ENCODE results near the gene TUBA4B. TPM values are rescaled to one million over a fixed set of nuclear protein-coding genes. Genes with fewer than 3 reads are reported as not detected.

TUBA4B gene
- total RNA-seq, 1 donor from 2014 or later: not detected

DNA sequence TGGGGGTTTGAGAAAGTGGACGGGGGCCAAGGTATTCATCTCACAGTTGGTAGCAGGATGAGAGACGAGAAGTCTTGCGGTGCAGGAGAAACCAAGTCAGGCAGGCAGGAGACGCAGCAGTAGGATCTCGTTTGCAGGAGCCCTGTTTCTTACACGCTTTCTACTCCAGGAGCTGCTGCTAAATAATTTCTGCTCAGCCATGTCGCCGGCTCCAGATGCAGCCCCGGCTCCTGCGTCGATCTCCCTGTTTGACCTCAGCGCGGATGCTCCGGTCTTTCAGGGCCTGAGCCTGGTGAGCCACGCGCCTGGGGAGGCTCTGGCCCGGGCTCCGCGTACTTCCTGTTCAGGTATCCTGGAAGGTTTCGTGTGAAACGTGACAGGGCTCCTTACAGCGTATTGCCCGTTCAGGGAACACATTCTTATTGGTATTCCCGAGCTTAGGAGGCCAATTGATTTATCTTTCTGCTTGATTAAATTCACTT lies 22.9 kb upstream of the TUBA4B start:
- TF ChIP-seq, protein P1, sequence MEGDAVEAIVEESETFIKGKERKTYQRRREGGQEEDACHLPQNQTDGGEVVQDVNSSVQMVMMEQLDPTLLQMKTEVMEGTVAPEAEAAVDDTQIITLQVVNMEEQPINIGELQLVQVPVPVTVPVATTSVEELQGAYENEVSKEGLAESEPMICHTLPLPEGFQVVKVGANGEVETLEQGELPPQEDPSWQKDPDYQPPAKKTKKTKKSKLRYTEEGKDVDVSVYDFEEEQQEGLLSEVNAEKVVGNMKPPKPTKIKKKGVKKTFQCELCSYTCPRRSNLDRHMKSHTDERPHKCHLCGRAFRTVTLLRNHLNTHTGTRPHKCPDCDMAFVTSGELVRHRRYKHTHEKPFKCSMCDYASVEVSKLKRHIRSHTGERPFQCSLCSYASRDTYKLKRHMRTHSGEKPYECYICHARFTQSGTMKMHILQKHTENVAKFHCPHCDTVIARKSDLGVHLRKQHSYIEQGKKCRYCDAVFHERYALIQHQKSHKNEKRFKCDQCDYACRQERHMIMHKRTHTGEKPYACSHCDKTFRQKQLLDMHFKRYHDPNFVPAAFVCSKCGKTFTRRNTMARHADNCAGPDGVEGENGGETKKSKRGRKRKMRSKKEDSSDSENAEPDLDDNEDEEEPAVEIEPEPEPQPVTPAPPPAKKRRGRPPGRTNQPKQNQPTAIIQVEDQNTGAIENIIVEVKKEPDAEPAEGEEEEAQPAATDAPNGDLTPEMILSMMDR (IDR thresholded peaks at IDR 0.05): no peak
- Mint-ChIP-seq H3K4me3 (ENCODE audit: unreplicated experiment) (peak overlapping the region; percentile 95), H3K27me3 (ENCODE audit: unreplicated experiment) (no peaks in the 10 kb centered on the region), H3K27ac (ENCODE audit: unreplicated experiment) (peak overlapping the region; percentile 98), H3K4me1 (ENCODE audit: unreplicated experiment) (peaks cover 26% of the 10 kb centered on the region), H3K9me3 (ENCODE audit: unreplicated experiment) (no peaks in the 10 kb centered on the region), H3K36me3 (ENCODE audit: unreplicated experiment) (peaks cover 30% of the 10 kb centered on the region)
- DNase-seq (ENCODE audit: extremely low spot score, unreplicated experiment): no peak

DNA sequence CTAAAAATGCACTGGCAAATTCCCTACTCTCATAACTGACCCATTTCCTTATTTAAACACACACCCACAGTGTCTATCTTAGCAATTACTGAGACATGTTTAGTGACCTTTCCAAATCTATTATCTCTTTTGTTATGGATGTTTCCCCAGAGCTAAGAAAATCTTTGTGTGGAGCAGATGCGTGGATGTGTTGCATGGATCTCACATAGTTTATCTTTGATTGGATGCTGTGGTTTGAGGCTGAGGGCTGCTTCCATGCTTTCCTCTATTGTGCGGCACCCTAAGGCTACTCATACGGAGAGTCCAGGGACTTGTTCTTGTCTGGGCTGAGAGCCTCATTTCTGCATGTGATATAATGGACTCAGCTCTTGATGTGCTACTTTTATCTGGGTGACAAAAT lies 18.7 kb upstream of the TUBA4B start:
- Mint-ChIP-seq H3K36me3 (ENCODE audit: unreplicated experiment) (peaks cover 37% of the 10 kb centered on the region), H3K4me3 (ENCODE audit: unreplicated experiment) (no peak overlapping the region), H3K4me1 (ENCODE audit: unreplicated experiment) (peaks cover 11% of the 10 kb centered on the region), H3K9me3 (ENCODE audit: unreplicated experiment) (no peaks in the 10 kb centered on the region), H3K27ac (ENCODE audit: unreplicated experiment) (no peak overlapping the region), H3K27me3 (ENCODE audit: unreplicated experiment) (no peaks in the 10 kb centered on the region)
- no peak for DNase-seq (ENCODE audit: extremely low spot score, unreplicated experiment)
- TF ChIP-seq, protein P1 (IDR thresholded peaks at IDR 0.05): no peak

- Mint-ChIP-seq H3K4me3 (ENCODE audit: unreplicated experiment) (no peak overlapping the region), H3K27ac (ENCODE audit: unreplicated experiment) (no peak overlapping the region), H3K9me3 (ENCODE audit: unreplicated experiment) (no peaks in the 10 kb centered on the region), H3K27me3 (ENCODE audit: unreplicated experiment) (no peaks in the 10 kb centered on the region), H3K36me3 (ENCODE audit: unreplicated experiment) (peaks cover under 1% of the 10 kb centered on the region), H3K4me1 (ENCODE audit: unreplicated experiment) (peaks cover 17% of the 10 kb centered on the region)
- no peak for DNase-seq (ENCODE audit: extremely low spot score, unreplicated experiment)
- TF ChIP-seq, protein P1 (IDR thresholded peaks at IDR 0.05): no peak
These were observed 9.7 kb upstream of the TUBA4B start for GRCh38 chr2:219243291-219243761.

- H3K36me3 Mint-ChIP-seq (ENCODE audit: unreplicated experiment): no peaks in the 10 kb centered on the region
- TF ChIP-seq, protein P1 (IDR thresholded peaks at IDR 0.05): no peak
- peak overlapping the region; percentile 96 for H3K27ac Mint-ChIP-seq (ENCODE audit: unreplicated experiment)
- H3K4me3 Mint-ChIP-seq (ENCODE audit: unreplicated experiment): peak overlapping the region; percentile 85
- no peaks in the 10 kb centered on the region for H3K9me3 Mint-ChIP-seq (ENCODE audit: unreplicated experiment)
- DNase-seq (ENCODE audit: extremely low spot score, unreplicated experiment): no peak
- peaks cover 30% of the 10 kb centered on the region for H3K4me1 Mint-ChIP-seq (ENCODE audit: unreplicated experiment)
- no peaks in the 10 kb centered on the region for H3K27me3 Mint-ChIP-seq (ENCODE audit: unreplicated experiment)
These were observed 8.3 kb upstream of the TUBA4B start for GRCh38 chr2:219244789-219245147.

DNA sequence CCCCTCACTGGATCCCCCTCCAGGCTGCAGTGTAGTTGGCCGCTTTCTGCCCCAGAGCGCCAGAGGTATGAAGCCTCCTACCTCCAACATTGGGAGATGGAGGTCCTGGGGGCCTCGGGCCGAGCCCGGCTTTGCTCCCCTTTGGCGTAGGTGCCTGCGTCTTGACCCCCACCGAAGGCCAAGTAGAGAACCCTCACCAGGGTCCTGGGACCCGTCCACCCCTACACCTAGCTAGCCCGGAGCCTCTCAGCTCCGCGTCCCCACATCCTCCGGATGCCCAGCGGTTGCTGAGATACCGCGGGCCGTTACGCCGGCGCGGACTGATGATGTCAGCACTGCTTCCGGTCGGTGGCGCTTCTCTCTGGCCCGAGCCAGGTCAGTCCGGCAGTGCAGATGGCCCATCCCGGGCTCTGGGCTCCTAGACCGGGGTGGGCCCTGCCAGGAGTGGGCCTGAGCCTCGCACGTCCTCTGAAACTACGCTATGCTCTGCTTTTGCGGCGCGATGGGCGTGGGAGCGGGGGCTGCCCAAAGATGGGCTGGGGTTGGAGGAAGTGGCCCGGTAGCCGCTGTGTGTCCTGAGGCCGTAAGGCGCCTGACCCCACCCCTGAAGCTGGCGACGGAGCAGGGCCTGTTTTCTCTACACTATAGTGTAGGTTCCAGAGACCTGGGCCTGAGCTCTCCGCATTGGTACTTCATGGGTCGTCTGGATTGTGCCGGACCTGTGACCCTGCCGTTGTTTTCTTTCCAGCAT lies 7.7 kb upstream of the TUBA4B start, which contains the start of the genes GLB1L and STK16:
Gene GLB1L (minus strand): TSS at position 297 of the 751 bp plus-strand sequence. CDS start 1,871 bp downstream, outside the sequence.
Gene STK16 (plus strand): TSS at position 332 of the 751 bp plus-strand sequence. CDS start 521 bp downstream, outside the sequence.
- TF ChIP-seq, protein P1 (IDR thresholded peaks at IDR 0.05): no peak
- no peaks in the 10 kb centered on the region for H3K27me3 Mint-ChIP-seq (ENCODE audit: unreplicated experiment)
- H3K9me3 Mint-ChIP-seq (ENCODE audit: unreplicated experiment): no peaks in the 10 kb centered on the region
- peaks cover 35% of the 10 kb centered on the region for H3K4me1 Mint-ChIP-seq (ENCODE audit: unreplicated experiment)
- DNase-seq (ENCODE audit: extremely low spot score, unreplicated experiment): peak; percentile 98
- no peaks in the 10 kb centered on the region for H3K36me3 Mint-ChIP-seq (ENCODE audit: unreplicated experiment)
- peak within 1 kb of the TSS; percentile 85 for H3K4me3 Mint-ChIP-seq (ENCODE audit: unreplicated experiment)
- peak within 1 kb of the TSS; percentile 96 for H3K27ac Mint-ChIP-seq (ENCODE audit: unreplicated experiment)
